ENCODE measurements around the gene RNF112. TPM values are rescaled to one million over a fixed set of nuclear protein-coding genes. Genes with fewer than 3 reads are reported as not detected.

Gene RNF112, protein sequence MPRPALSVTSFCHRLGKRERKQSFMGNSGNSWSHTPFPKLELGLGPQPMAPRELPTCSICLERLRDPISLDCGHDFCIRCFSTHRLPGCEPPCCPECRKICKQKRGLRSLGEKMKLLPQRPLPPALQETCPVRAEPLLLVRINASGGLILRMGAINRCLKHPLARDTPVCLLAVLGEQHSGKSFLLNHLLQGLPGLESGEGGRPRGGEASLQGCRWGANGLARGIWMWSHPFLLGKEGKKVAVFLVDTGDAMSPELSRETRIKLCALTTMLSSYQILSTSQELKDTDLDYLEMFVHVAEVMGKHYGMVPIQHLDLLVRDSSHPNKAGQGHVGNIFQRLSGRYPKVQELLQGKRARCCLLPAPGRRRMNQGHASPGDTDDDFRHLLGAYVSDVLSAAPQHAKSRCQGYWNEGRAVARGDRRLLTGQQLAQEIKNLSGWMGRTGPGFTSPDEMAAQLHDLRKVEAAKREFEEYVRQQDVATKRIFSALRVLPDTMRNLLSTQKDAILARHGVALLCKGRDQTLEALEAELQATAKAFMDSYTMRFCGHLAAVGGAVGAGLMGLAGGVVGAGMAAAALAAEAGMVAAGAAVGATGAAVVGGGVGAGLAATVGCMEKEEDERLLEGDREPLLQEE
- total RNA-seq = 1 to 10 TPM in 1 of 2 donors, under 1 TPM in 1; 0.84 to 1.6 TPM

DNA sequence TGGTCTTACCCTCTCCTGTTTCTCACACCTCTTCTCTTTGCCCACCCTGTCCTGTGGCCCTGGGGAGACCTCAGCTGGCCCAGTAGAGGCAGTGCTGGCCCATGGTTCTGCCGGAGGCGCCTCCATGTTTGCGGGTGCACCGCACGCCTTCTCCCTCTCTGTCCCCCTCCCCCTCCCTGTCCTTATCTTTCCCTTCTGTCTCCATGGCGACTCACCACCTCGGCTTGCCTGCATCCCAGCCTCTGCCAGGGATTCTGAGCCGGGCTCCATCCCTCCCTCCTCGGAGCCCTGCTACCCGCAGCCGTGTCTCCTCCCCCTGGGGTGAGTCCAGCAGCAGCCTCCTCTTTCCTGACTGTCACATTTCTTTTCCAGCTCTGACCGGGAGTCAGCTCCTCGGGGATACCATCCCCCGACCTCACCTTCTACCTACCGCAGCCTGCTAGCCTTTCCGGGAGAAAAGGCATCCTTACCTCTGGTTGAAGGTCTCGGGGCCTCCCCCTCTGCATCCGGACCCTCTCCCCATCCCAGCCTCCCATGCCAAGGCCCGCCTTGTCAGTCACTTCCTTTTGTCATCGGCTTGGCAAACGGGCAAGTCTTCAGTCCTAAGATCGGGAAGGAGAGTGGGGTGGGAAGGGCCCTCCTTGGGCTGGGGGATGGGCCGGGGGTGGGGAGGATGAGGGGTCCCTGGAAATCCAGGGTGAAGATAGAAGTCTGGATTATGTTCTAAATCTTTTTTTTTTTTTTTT, at the start of gene RNF112:
TSS of gene RNF112 (plus strand) at position 358 of the 746 bp plus-strand sequence. CDS start at position 535, 177 bp downstream.
- Mint-ChIP-seq H3K27ac (no peak within 1 kb of the TSS), H3K36me3 (ENCODE audit: insufficient read depth in 2 of 2) (no peaks in the 10 kb centered on the region), H3K4me1 (ENCODE audit: low read depth) (no peaks in the 10 kb centered on the region), H3K27me3 (ENCODE audit: low read depth) (no peaks in the 10 kb centered on the region), H3K9me3 (no peaks in the 10 kb centered on the region), H3K4me3 (no peak within 1 kb of the TSS)
- DNase-seq (no peak), ATAC-seq (replicated peaks in 1 of 2) (no peak)

DNA sequence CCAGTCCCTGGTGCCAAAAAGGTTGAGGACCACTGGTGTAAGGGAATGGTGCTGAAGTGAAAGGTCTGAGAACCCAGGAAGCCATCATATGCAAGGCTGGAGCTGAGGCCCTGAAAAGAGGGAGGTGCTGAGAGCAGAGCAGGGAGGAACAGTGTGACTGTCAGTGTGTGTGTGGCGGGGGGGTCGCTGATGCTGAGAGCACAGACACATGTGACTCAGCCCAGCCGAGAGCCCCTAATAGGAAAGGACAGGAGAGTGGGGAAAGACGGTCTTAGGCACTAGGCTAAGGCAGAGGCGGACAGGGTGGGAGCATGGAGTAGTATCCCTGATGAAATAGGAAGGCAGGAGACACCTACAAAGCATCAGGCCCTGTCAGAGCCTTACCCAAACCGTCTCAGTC, 49.7 kb upstream of the RNF112 start:
- ATAC-seq (replicated peaks in 1 of 2) (no peak), DNase-seq (no peak)
- H3K9me3 Mint-ChIP-seq = no peaks in the 10 kb centered on the region
- H3K4me3 Mint-ChIP-seq = peak overlapping the region; percentile 38 to 87
- H3K27me3 Mint-ChIP-seq (ENCODE audit: low read depth) = peaks cover 11% of the 10 kb centered on the region
- no peaks in the 10 kb centered on the region for H3K36me3 Mint-ChIP-seq (ENCODE audit: insufficient read depth in 2 of 2)
- H3K27ac Mint-ChIP-seq = no peak overlapping the region
- peaks cover 9% of the 10 kb centered on the region for H3K4me1 Mint-ChIP-seq (ENCODE audit: low read depth)

DNA sequence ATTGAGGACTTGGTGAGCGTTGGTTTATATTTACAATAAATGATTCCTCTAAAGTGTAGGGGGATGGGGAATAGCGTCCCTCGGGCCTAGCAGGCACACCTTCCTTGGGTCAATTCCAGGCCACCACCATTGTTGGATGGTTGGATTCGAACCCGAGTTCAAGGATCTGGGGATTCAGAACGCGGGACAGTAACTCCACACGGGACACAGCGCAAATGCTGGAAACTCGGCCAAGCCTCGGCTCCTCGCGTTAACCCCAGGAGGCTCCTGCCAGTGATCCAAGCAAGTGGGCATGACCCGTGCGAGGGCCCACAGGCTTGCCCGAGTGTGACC, 49.1 kb upstream of the RNF112 start:
- Mint-ChIP-seq H3K4me3 (peak overlapping the region; percentile 87), H3K27ac (no peak overlapping the region), H3K27me3 (ENCODE audit: low read depth) (peaks cover 7% of the 10 kb centered on the region), H3K9me3 (no peaks in the 10 kb centered on the region), H3K4me1 (ENCODE audit: low read depth) (peaks cover 9% of the 10 kb centered on the region), H3K36me3 (ENCODE audit: insufficient read depth in 2 of 2) (no peaks in the 10 kb centered on the region)
- DNase-seq (no peak), ATAC-seq (replicated peaks in 1 of 2) (no peak)

DNA sequence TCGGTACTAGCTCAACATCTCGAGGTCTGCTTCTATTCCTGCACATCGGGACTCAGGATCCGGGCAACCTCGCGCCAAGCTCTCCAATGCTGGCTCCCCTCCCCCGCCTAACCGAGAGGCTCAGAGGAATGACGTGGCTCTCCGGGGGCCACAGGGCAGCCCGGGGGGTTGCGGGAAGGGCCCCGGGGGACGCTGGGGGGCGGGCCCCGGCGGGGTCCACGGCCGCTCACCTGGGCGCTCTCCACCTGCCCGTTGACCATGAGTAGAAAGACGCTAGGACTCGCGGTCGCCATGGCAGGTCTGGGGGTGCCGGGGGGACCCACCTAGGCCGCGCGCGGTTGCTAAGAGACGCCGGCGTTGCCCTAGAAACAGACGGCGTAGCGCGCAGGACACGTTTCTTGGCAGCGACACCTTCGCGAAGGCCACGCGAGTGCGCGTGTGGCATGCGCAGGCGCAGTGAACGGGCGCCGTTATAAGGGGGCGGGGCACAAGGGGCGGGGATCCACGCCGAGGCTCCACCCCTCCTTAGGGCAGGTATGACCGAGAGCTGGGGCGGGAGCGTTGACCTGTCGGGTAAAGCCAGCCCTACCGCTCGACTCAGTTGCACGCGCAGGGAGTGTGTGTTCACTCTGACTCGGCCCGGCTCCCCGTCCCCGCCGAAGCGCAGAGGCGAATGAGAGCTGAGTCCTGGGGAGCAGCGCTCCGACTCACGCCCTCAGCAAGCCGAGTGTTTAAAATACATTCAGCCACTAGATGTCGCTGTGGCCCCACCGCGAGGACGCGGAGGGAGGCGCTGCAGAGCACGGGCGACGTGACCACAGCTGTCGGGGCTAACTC, 48.5 kb upstream of the RNF112 start, which contains the start of gene B9D1:
TSS of gene B9D1 (minus strand) at position 447 of the 837 bp plus-strand sequence. CDS start at position 293, 154 bp downstream.
- H3K27ac Mint-ChIP-seq = no peak within 1 kb of the TSS
- H3K4me1 Mint-ChIP-seq (ENCODE audit: low read depth) = peaks cover 9% of the 10 kb centered on the region

DNA sequence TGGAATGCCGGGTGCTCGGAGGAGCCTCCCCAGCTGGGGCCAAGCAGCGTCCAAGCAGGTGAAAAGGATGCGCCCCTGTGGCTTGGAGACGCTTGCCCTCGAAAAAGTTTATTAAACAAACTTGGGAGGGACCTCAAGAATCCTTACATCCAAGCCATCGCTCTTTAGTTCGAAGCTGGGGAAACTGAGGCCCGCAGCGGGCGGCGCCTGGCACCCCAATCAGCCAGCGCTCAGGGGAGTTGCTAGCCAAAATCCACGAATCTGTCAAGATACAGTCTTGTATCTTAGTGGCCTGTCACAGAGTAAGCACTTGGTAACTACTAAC, 48.0 kb upstream of the RNF112 start:
- Mint-ChIP-seq H3K4me3 (peak overlapping the region; percentile 87), H3K9me3 (no peaks in the 10 kb centered on the region), H3K27ac (no peak overlapping the region), H3K36me3 (ENCODE audit: insufficient read depth in 2 of 2) (no peaks in the 10 kb centered on the region), H3K4me1 (ENCODE audit: low read depth) (peaks cover 9% of the 10 kb centered on the region), H3K27me3 (ENCODE audit: low read depth) (peaks cover 6% of the 10 kb centered on the region)
- no peak for DNase-seq
- ATAC-seq (replicated peaks in 1 of 2) = no peak

More for the DNA sequence above, 48.5 kb upstream of the RNF112 start, which contains the start of gene B9D1:
- peak; percentile 87 to 90 for DNase-seq
- ATAC-seq (replicated peaks in 1 of 2) = peak; percentile 87 to 88
- H3K27me3 Mint-ChIP-seq (ENCODE audit: low read depth) = peaks cover 6% of the 10 kb centered on the region
- no peaks in the 10 kb centered on the region for H3K36me3 Mint-ChIP-seq (ENCODE audit: insufficient read depth in 2 of 2)
- no peaks in the 10 kb centered on the region for H3K9me3 Mint-ChIP-seq
- H3K4me3 Mint-ChIP-seq = peak within 1 kb of the TSS; percentile 87

DNA sequence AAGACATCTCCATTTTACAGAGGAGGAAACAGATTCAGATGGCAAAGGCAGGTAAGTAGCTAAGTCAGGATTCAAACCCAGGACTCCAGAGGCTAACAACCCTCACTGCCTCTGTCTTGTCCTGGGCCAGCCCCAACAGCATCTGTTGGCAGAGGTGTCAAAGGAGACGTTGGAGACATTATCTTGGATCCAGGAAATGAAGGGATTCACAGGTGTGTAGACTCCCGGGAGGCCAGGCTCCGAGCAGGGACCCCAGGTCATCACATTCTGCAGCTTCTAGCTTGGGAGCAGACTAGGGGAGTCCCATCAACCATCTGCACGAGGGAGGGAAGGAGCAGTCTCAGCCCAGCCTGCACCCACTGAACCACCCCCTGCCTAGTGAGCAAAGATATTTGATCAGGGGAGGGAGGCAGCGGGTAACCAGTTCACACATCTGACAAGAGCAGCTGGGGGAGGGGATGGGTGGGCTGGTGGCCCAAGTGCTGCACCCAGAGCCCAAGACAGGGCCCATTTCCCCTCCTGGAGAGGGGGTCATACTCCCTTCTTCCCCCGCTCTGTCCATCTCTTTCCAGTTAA, 47.5 kb upstream of the RNF112 start:
- no peak overlapping the region for H3K4me3 Mint-ChIP-seq
- no peak for DNase-seq

DNA sequence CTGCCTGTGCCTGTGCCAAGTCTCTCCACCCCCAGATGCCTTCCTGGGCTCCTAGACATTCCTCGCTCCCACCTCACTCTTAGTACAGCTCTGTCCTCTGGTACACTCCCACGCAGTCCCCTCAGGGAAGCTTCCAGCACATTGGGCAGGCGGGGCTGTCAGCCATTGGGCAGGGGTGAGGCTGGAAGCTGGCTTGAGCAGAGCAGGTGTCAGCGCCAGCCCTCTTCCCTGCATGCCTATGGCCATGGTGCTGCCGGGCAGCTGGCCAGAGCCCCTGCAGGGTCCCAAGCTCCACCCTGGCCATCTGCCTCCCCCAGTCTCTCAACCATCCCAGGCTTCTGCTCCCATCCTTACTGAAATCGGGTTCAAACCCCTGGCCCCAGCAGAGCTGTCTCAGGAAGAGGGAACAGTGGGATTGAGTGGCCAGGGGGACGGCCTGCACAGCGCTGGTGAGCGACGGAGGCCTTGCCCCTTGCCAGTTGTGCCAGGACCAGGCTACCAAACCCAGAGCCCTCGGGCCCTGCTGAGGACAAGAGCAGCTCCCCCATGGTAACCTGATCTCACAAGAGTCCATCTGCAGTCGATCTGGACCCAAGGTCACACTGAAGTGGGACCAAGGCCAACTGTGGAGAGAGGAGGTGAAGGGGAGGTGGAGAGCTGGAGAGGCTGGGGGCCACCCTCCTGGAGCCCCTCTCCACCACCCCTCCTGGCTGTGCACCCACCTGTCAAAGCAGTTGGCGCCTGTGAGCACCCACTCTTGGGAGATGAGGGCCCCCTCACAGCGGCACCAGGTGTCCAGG, 46.1 kb upstream of the RNF112 start:
- H3K27ac Mint-ChIP-seq = no peak overlapping the region
- peaks cover 6% of the 10 kb centered on the region for H3K27me3 Mint-ChIP-seq (ENCODE audit: low read depth)
- H3K4me1 Mint-ChIP-seq (ENCODE audit: low read depth) = peaks cover 12% of the 10 kb centered on the region
- no peak overlapping the region for H3K4me3 Mint-ChIP-seq
- DNase-seq (no peak), ATAC-seq (replicated peaks in 1 of 2) (no peak)
- H3K9me3 Mint-ChIP-seq = no peaks in the 10 kb centered on the region
- no peaks in the 10 kb centered on the region for H3K36me3 Mint-ChIP-seq (ENCODE audit: insufficient read depth in 2 of 2)

More for the DNA sequence above, 47.5 kb upstream of the RNF112 start:
- H3K4me1 Mint-ChIP-seq (ENCODE audit: low read depth) = peaks cover 9% of the 10 kb centered on the region
- peaks cover 6% of the 10 kb centered on the region for H3K27me3 Mint-ChIP-seq (ENCODE audit: low read depth)
- no peak for ATAC-seq (replicated peaks in 1 of 2)
- H3K27ac Mint-ChIP-seq = no peak overlapping the region
- H3K9me3 Mint-ChIP-seq = no peaks in the 10 kb centered on the region
- H3K36me3 Mint-ChIP-seq (ENCODE audit: insufficient read depth in 2 of 2) = no peaks in the 10 kb centered on the region

DNA sequence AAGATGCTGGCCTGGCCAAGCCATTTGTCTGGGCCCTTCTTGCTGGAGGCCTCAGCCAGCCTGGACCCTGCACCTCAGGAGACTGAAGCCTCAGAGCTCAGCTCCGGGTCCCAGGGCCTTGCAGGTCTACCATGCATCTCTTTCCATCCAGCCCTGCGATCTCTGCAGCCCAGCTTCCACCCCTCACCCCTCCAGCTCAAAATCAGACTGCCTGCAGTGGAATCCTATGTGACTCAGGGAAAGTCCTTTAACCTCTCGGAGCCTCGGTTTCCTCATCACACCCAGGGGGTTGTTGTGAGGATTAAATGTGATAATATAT, 45.6 kb upstream of the RNF112 start:
- H3K4me1 Mint-ChIP-seq (ENCODE audit: low read depth) = peaks cover 17% of the 10 kb centered on the region
- H3K27ac Mint-ChIP-seq = no peak overlapping the region
- no peaks in the 10 kb centered on the region for H3K36me3 Mint-ChIP-seq (ENCODE audit: insufficient read depth in 2 of 2)
- no peaks in the 10 kb centered on the region for H3K9me3 Mint-ChIP-seq
- no peak for DNase-seq
- H3K27me3 Mint-ChIP-seq (ENCODE audit: low read depth) = peaks cover 6% of the 10 kb centered on the region
- H3K4me3 Mint-ChIP-seq = no peak overlapping the region
- no peak for ATAC-seq (replicated peaks in 1 of 2)

DNA sequence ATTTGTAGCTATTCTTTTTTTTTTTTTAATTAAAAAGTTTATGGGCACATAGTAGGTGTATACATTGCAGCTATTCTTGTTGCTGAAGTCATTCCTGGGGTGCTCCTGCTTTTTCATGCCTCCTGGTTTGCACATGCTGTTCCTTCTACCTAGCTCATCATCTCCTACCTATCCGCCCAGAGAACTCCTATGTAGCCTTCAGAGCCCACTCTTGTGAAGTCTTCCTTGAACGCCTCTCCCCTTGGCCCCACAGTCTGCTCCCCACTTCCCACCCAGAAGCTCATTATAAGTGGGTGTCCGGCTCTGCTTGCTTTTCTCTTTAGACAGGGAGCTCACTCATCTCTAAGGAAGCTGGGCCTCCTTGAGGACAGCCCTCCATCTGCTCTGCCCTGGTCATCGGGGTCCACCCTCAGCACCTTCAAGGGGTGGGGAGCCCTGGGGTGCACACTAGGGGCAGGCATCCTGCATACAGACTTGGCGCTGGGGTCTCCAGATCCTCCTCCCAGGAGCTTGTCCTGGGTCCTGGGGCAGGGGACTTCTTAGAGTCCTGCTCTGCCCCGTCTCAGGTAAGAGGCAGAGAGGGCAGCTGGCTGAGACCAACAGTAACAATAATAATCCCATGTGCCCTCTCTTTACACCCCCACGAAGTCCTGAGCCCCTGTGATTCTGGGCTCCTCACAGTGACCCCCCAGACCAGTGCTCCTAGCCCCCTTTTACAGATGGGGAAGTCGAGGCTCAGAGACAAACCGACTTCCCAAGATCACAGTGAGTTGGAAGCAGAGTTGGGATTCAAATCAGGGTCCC, 45.0 kb upstream of the RNF112 start:
- H3K4me3 Mint-ChIP-seq = no peak overlapping the region

DNA sequence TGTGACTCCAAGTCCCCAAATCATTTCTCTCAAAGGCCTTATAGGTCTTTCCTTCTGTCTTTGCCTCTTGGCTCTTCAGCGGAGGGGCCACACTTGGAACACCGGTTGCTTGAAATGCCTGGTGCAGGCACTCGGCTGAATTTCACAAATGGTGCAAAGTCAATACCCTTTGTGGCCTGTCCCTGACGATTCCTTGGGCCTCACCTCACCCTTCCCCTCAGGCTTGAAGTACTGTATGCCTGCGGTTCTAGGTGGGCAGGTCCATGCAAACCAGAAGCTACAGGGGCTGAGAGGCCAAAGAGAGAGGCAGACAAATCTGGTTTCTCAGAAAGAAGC, 44.4 kb upstream of the RNF112 start:
- H3K4me3 Mint-ChIP-seq = no peak overlapping the region
- H3K9me3 Mint-ChIP-seq = no peaks in the 10 kb centered on the region
- peaks cover 22% of the 10 kb centered on the region for H3K4me1 Mint-ChIP-seq (ENCODE audit: low read depth)
- DNase-seq (no peak), ATAC-seq (replicated peaks in 1 of 2) (no peak)
- H3K36me3 Mint-ChIP-seq (ENCODE audit: insufficient read depth in 2 of 2) = no peaks in the 10 kb centered on the region
- H3K27me3 Mint-ChIP-seq (ENCODE audit: low read depth) = no peaks in the 10 kb centered on the region
- H3K27ac Mint-ChIP-seq = no peak overlapping the region

More for the DNA sequence above, 45.0 kb upstream of the RNF112 start:
- Mint-ChIP-seq H3K27me3 (ENCODE audit: low read depth) (peaks cover 6% of the 10 kb centered on the region), H3K9me3 (no peaks in the 10 kb centered on the region), H3K27ac (no peak overlapping the region), H3K4me1 (ENCODE audit: low read depth) (peaks cover 23% of the 10 kb centered on the region), H3K36me3 (ENCODE audit: insufficient read depth in 2 of 2) (no peaks in the 10 kb centered on the region)
- no peak for DNase-seq
- ATAC-seq (replicated peaks in 1 of 2) = no peak

DNA sequence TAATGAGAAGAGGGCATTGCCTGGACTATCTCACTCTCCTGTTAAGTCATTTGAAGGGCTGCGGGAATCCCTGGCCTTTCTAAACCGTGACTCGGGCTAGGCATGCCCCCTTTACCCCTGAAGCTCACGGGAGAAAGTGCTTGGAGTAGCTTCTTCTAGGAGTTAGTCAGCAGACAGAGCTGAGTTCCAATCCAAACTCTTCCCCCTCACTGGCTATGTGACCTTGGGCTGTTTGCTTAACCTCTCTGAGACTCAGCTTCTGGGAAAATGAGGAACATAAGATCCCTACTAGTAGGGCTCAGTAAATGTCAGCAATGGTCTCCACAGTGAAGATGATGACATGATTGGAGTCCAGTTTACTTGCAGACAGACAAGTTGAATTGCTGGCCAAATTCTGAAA, 42.8 kb upstream of the RNF112 start:
- ATAC-seq (replicated peaks in 1 of 2) (no peak), DNase-seq (no peak)
- Mint-ChIP-seq H3K27ac (no peak overlapping the region), H3K4me3 (no peak overlapping the region), H3K36me3 (ENCODE audit: insufficient read depth in 2 of 2) (no peaks in the 10 kb centered on the region), H3K4me1 (ENCODE audit: low read depth) (peaks cover 17% of the 10 kb centered on the region), H3K27me3 (ENCODE audit: low read depth) (no peaks in the 10 kb centered on the region), H3K9me3 (no peaks in the 10 kb centered on the region)
